Omental fat pad (tissue), 4 donors: ENCODE measurements around the gene IKZF1. TPM values are rescaled to one million over a fixed set of nuclear protein-coding genes. Genes with fewer than 3 reads are reported as not detected.

Source experiments
- ATAC-seq: fragments of 150-250 bp; one replicate; pipeline ENCODE4 v1.9.1; 2016; ENCODE audit warnings: mild to moderate bottlenecking, moderate library complexity; ENCODE audit not compliant: low FRiP score
- DNase-seq: peaks from one replicate; pipeline ENCODE4 v3.0.0-alpha.2; 2019; ENCODE audit warnings: low spot score
- CTCF ChIP-seq, 3 donors: fragments of 450-650 bp; IDR thresholded peaks; one replicate each; pipeline ENCODE4 v1.5.1; 2016 to 2017; ENCODE audit warnings: antibody characterized with exemption in 3 of 3, mild to moderate bottlenecking in 3 of 3, moderate library complexity in 2 of 3
- total RNA-seq, 4 donors: library from RNA; depleted of rRNA; stranded (reverse); fragments of >200 nt; gene quantifications; one replicate each; pipeline ENCODE4 v1.1.0, GENCODE V29; 2016

IKZF1 gene
- 10 to 100 TPM; 14.6 to 34.5 (median 21.7) TPM for total RNA-seq

- TF ChIP-seq CTCF (IDR thresholded peaks at IDR 0.05): no peak
- peak; percentile 47 for ATAC-seq
- no peak for DNase-seq
Measured at GRCh38 chr7:50304129-50304910, at the start of gene IKZF1. Gene IKZF1, plus strand, starts transcription at chr7:50304716. Its CDS starts 14,346 bp downstream, at chr7:50319062.

GRCh38 chr7:50261593-50261992, 42.9 kb upstream of the IKZF1 start:
- TF ChIP-seq CTCF (IDR thresholded peaks at IDR 0.05): no peak
- no peak for ATAC-seq
- no peak for DNase-seq

GRCh38 chr7:50262446-50262845, 42.1 kb upstream of the IKZF1 start:
- no peak for TF ChIP-seq CTCF (IDR thresholded peaks at IDR 0.05)
- no peak for DNase-seq
- ATAC-seq: no peak

DNA sequence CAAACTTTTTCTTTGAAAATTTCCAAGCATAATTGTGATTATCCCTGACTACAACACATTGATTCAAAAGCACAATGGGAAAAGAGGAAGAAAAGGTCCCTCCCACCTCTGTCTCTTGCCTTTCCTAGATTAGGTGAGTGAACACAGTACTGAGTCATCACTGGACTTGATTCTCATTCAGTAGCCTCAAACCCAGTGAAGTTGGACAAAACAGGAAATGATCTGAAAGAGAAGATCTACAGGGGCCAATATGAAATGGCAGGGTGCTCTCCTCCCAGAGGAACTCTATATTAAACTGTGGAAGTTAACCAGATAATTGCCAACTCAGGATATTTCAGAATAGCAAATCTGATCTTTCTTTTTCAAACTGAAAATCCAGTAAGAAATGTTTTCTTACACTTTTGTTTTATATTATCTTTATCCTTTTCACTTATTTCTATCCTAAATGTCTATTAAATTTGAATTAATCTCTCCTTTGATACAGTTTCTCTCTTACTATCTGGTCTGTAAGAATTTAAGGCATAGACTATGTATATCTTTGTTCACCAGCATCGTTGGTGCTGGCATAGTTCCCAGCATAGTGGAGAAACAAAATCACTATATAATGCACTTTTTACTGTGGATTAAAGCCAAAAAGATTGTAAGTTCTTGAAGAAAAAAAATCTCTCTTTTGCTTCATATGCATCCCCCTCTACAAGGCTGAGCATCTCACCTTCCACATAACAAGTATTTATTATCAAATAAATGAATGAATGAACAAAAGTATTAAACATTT, 41.4 kb upstream of the IKZF1 start:
- no peak for DNase-seq

GRCh38 chr7:50264908-50265307, 39.6 kb upstream of the IKZF1 start:
- TF ChIP-seq CTCF (IDR thresholded peaks at IDR 0.05): no peak
- ATAC-seq: no peak
- no peak for DNase-seq

More for the DNA sequence above, 41.4 kb upstream of the IKZF1 start:
- TF ChIP-seq CTCF (IDR thresholded peaks at IDR 0.05): no peak
- ATAC-seq: no peak

- ATAC-seq (no peak), DNase-seq (no peak)
- TF ChIP-seq CTCF (IDR thresholded peaks at IDR 0.05): no peak
Measured at GRCh38 chr7:50265968-50266634, 38.4 kb upstream of the IKZF1 start.
